ENCODE measurements around the gene SMIM9.

SMIM9 gene

DNA sequence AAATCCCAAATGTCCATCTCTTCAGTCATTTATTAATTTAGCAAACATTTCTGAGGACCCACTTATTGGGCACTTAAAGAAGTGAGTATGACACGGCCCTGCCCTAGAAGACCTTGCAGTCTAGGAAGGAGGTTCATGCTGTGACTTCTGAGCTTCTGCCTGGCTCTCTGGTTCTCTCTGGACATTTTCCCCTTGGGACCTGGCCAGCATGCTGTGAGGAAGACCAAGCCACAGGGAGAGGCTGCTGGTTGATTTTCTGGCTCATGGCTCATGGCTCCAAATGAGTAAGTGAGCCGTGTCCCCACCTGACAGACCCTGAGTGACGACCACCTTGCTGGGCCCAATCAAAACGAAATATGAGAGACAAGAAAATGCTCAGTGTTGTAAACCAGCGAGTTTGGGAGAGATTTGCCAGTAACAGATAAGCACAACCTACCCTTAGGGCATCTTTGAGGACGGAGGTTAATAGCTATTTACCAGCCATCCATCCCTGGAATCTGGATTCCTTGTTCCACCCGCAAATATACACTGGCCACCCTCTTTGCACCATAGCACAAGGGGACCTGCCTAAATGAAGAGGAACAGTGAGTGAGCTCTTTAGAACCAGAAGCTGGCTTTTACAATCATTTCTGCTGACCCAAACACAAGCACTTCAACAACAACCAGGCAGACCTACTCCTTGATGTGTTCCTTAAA is 30.1 kb downstream of the SMIM9 start:
- TF ChIP-seq, protein P1, sequence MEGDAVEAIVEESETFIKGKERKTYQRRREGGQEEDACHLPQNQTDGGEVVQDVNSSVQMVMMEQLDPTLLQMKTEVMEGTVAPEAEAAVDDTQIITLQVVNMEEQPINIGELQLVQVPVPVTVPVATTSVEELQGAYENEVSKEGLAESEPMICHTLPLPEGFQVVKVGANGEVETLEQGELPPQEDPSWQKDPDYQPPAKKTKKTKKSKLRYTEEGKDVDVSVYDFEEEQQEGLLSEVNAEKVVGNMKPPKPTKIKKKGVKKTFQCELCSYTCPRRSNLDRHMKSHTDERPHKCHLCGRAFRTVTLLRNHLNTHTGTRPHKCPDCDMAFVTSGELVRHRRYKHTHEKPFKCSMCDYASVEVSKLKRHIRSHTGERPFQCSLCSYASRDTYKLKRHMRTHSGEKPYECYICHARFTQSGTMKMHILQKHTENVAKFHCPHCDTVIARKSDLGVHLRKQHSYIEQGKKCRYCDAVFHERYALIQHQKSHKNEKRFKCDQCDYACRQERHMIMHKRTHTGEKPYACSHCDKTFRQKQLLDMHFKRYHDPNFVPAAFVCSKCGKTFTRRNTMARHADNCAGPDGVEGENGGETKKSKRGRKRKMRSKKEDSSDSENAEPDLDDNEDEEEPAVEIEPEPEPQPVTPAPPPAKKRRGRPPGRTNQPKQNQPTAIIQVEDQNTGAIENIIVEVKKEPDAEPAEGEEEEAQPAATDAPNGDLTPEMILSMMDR (conservative IDR thresholded peaks at IDR 0.05; ENCODE audit: low read length) = no peak
- DNase-seq (ENCODE audit: low read depth) = no peak
- H3K4me3 ChIP-seq (ENCODE audit: low read length) = peak overlapping the region; percentile 72

DNA sequence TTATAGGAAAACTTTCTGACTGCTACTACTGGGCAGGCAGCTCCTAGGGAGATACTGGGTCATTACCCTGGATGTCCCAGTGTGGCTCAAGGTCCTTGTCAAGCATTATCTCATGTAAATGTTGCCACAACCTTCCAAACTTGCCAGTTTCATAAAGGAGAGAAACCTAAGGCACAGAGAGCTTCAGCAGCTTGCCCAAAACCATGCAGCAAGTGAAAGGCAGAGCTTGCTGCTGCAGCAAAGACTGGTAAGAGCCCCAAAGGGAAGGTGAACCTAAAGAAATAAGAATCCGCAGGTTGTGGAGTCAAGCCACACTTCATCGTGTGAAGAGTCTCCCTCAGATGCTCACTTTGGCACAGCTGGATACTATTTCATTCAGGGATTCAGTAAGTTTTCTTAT is 31.5 kb downstream of the SMIM9 start:
- no peak for DNase-seq (ENCODE audit: low read depth)
- H3K4me3 ChIP-seq (ENCODE audit: low read length) = no peak overlapping the region
- TF ChIP-seq, protein P1 (conservative IDR thresholded peaks at IDR 0.05; ENCODE audit: low read length) = no peak

- no peak overlapping the region for H3K4me3 ChIP-seq (ENCODE audit: low read length)
- TF ChIP-seq, protein P1 (conservative IDR thresholded peaks at IDR 0.05; ENCODE audit: low read length) = no peak
- DNase-seq (ENCODE audit: low read depth) = no peak
Observed at GRCh38 chrX:154800478-154801210, 33.8 kb downstream of the SMIM9 start.

DNA sequence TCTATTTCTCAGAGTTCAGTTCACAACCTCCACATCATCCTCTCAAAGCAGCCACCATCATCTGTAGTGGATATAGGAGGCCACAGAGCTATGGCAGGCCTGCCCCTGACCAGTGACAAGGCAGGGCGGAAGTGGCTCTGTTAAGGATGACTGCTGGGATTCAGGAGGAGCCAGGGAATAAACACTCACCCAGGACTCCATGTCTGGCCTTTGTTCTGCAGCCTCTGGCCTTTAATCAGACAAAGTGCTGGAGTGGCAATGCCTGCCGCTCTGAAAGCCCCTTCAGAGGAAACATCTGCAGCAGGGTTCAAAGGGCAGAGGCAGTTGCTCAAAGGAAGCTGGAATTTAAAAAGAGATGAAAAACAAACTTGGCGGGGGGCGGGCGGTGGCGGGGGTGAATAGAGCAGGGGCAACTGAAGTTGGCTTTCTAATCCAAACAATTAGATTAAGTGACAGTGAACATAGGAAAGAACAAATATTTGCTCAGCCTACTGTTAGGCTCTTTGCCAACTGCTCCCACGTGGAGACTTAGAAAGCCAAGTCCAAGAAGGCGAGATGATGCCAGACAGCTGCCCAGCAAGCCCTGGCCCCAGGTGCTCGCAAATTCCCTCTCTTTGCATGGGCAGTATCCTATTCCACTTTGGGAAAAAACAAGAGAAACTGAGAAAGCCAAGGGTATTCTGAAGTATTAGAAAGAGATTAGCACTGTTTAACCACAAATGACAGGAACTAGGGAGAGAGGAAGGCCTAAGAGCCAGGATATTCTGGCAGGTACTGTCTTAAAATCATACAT is 34.7 kb downstream of the SMIM9 start:
- H3K4me3 ChIP-seq (ENCODE audit: low read length) = no peak overlapping the region
- DNase-seq (ENCODE audit: low read depth) = no peak

DNA sequence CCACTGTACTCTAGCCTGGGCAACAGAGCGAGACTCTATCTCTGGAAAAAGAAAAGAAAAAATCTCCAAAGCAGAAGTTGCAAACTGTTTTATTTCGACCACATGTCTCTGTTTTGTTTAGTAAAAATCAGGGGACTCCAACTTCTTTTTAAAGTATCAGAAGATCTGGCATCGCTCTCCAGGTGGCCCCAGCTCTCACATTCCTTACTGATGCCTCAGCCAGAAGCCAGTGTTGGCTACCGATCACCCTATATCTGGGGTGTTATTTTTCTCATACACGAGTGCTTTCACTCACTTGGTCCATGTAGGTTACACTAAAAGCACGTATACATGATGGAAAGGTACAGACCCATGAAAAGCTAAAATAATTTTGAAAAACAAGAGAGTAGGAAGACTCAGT is 37.5 kb downstream of the SMIM9 start:
- DNase-seq (ENCODE audit: low read depth) = no peak
- no peak overlapping the region for H3K4me3 ChIP-seq (ENCODE audit: low read length)
- TF ChIP-seq, protein P1 (conservative IDR thresholded peaks at IDR 0.05; ENCODE audit: low read length) = no peak

More for the DNA sequence above, 34.7 kb downstream of the SMIM9 start:
- TF ChIP-seq, protein P1 (conservative IDR thresholded peaks at IDR 0.05; ENCODE audit: low read length) = no peak

DNA sequence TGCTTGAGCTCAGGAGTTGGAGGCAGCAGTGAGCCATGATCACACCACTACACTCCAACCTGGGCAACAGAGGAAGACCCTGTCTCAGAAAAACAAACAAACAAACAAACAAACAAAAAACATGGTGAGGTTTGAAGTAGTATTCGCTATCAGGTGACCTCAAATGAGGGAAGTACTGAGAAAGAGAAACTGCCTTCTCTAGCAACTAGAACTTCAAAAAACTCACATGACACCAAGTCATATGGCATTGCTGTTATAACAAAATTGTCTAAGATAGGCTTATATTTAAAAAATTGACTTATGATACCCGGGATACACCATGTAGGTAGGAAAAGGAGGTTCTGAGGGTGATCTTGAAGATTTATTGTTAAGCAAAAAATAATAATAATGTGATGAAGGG is 39.4 kb downstream of the SMIM9 start:
- no peak for DNase-seq (ENCODE audit: low read depth)
- no peak overlapping the region for H3K4me3 ChIP-seq (ENCODE audit: low read length)
- TF ChIP-seq, protein P1 (conservative IDR thresholded peaks at IDR 0.05; ENCODE audit: low read length) = no peak
